Gastrocnemius medialis (tissue), 4 donors: ENCODE measurements around the gene USP2.

Source experiments
- POLR2A ChIP-seq, 2 donors: fragments of 450-650 bp; IDR thresholded peaks; one replicate each; pipeline ENCODE4 v1.6.1; 2017; ENCODE audit warnings: antibody characterized with exemption in 2 of 2, mild to moderate bottlenecking in 2 of 2, moderate library complexity in 2 of 2
- TF ChIP-seq, protein P1 (sequence below), 5 experiments: fragments of 450-650 bp in 3 of 5; fragments of 200-600 bp in 2 of 5; sonication (generic) in 2 of 5; IDR thresholded peaks in 4 of 5; conservative IDR thresholded peaks in 1 of 5; 1 replicate in 4 of 5; 2 replicates in 1 of 5; pipeline ENCODE4 v1.5.1; 2016 to 2019; ENCODE audit warnings: antibody characterized with exemption in 5 of 5, mild to moderate bottlenecking in 3 of 5, moderate library complexity in 3 of 5

DNA sequence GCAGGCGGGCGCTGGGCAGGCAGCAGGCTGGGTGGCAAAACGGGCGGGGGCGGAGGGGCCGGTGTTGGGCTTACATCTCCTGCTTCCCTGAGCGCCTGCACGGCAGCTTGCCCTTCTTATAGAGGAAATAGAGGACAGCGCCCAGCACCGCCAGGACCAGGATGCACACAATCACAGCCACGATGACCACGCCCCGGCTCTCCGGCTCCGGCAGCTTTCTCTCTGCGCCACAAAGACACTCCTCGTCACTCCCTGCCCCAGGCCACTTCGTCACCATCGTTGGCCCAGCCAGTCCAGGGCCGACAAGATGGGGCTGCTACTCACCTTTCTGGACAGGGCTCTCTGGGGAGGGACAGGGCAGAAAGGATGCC lies 70.8 kb downstream of the USP2 start:
- TF ChIP-seq, protein P1, sequence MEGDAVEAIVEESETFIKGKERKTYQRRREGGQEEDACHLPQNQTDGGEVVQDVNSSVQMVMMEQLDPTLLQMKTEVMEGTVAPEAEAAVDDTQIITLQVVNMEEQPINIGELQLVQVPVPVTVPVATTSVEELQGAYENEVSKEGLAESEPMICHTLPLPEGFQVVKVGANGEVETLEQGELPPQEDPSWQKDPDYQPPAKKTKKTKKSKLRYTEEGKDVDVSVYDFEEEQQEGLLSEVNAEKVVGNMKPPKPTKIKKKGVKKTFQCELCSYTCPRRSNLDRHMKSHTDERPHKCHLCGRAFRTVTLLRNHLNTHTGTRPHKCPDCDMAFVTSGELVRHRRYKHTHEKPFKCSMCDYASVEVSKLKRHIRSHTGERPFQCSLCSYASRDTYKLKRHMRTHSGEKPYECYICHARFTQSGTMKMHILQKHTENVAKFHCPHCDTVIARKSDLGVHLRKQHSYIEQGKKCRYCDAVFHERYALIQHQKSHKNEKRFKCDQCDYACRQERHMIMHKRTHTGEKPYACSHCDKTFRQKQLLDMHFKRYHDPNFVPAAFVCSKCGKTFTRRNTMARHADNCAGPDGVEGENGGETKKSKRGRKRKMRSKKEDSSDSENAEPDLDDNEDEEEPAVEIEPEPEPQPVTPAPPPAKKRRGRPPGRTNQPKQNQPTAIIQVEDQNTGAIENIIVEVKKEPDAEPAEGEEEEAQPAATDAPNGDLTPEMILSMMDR (IDR thresholded peaks at IDR 0.05 in 4 of 5, conservative IDR thresholded peaks at IDR 0.05 in 1 of 5) = no peak
- TF ChIP-seq POLR2A (IDR thresholded peaks at IDR 0.05) = no peak
